Fibroblast of villous mesenchyme (primary cell): ENCODE results near the gene MANBA. TPM values are rescaled to one million over a fixed set of nuclear protein-coding genes. Genes with fewer than 3 reads are reported as not detected.

Experiments used
- DNase-seq: peaks from one replicate; pipeline ENCODE4 v3.0.0-alpha.2; 2010; ENCODE audit warnings: low read depth
- H3K4me3 ChIP-seq: 2 replicates; pipeline ENCODE4 v1.5.1; 2011; ENCODE audit warnings: low read depth, mild to moderate bottlenecking, low read length
- CTCF ChIP-seq: IDR thresholded peaks from 2 replicates; pipeline ENCODE4 v1.5.1; 2012; ENCODE audit warnings: low read depth, mild to moderate bottlenecking, low read length; ENCODE audit not compliant: insufficient read depth
- total RNA-seq: library from RNA; depleted of rRNA; stranded (reverse); fragments of >200 nt; gene quantifications from 2 replicates; pipeline ENCODE4 v1.2.3, GENCODE V29; 2012

MANBA gene
- total RNA-seq, 1 donor: 53.5 TPM

DNA sequence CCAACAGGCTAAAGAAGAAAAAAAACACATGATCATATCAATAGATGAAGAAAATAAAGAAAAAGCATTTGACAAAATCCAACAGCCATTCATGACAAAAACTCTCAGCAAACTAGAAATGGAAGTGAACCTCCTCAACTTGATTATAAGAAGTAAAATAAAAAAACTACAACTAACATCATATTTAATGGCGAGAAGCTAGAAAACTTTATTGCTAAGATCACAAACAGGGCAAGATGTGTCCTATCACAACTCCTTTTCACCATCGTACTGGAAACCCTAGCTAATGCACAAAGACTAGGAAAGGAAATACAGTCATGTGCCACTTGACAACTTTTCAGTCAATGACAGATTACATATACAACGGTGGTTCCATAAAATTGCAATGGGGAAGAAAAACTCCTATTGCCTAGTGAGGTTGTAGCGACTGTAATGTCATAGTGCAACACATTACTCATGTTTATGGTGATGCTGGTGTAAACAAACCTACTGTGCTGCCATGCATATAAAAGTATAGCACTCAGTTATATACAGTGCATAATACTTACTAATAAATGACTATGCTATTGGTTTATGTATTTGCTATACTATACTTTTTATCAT lies 12.1 kb upstream of the MANBA start:
- DNase-seq: no peak
- no peak overlapping the region for H3K4me3 ChIP-seq
- no peak for TF ChIP-seq CTCF

GRCh38 chr4:102764901-102765300 lies 4.1 kb upstream of the MANBA start:
- DNase-seq: no peak
- TF ChIP-seq CTCF: no peak
- no peak overlapping the region for H3K4me3 ChIP-seq

DNA sequence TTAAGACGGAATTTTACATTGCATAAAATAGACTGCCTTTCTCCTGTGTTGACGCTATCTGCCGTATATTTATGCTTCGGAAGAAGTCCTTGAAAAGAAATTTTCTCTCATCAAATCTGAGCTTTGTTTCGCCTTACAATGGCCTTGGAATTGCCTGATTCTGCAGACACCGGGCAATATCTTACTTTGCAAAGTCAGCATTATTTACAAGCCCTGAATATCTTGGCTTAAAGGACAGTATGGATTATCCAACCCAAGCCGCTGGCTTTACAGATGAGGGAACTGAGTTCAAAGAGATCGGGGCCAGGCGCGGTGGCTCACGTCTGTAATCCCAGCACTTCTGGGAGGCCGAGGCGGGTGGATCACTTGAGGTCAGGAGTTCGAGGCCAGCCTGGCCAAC lies 1.1 kb upstream of the MANBA start:
- H3K4me3 ChIP-seq: no peak overlapping the region
- TF ChIP-seq CTCF: no peak
- DNase-seq: no peak

DNA sequence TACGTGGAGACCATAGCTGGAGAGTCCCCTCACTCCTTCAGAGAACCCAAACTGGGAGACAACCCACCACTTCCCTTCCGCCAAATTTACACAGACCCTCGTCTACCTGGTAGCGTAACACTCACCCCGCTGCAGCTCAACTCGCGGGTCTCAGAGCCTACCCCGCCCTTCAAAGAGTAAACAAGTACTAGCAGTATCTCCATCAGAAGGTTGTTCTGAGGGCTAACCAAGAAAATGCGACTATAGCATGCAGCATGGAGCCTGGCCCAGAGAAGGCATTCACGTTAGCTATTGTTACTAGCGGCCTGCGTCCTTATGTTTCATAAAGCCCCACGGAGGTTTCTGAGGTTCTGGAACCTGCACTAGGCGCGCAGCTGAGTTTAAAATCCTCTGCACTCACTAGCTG lies 531 bp upstream of the MANBA start:
- DNase-seq: peak; percentile 27
- no peak for TF ChIP-seq CTCF
- peak overlapping the region; percentile 87 for H3K4me3 ChIP-seq

DNA sequence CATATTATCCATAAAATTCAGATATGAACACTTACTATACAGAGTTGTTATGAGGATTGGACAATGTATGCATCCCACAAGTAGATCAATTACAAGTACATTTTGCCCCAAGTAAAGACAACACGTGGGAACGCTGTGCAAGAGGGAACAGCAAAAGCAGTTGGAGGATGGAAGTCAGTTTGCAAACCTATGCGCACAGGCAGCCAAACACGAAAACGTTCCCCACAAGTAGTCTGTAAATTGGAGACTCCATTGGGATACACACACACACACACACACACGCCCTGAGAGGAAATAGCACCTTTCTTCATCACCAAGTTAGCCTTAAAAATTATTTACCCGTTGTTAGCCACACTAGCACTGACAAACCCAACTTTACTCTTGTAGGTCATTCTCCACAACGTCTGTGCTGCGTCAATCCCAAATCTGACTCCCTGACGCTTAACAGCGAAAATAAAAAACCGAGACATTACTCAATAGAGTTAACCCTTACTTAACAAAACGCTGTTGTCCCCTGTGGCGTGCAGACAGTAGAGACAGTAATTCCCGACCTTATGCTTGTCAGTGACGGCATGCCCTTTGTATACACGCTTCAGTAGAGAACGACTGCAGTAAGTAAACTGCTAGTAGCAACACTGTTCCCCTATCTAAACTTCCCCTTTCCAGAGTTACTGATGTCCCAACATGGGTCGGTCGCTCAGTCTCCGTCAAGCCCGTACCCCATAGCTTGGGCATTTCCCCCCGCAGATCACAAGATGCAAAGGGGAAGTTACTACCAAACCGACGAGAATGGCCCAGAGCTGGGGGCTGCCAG lies 730 bp downstream of the MANBA start:
- no peak for TF ChIP-seq CTCF
- peak overlapping the region; percentile 87 for H3K4me3 ChIP-seq
- DNase-seq: peak; percentile 73

- H3K4me3 ChIP-seq: no peak overlapping the region
- no peak for TF ChIP-seq CTCF
- DNase-seq: no peak
These were observed 2.3 kb downstream of the MANBA start for GRCh38 chr4:102758241-102759160.
